NCI-H128 (cell line): ENCODE measurements around the gene RBM44.
A peak's percentile ranks its signal among the peaks of the same experiment; 100 is the strongest.

Source experiments
- DNase-seq: peaks from one replicate; lab custom pipeline; 2025; ENCODE audit not compliant: unreplicated experiment; lab: John Stamatoyannopoulos, UW

Gene RBM44

DNA sequence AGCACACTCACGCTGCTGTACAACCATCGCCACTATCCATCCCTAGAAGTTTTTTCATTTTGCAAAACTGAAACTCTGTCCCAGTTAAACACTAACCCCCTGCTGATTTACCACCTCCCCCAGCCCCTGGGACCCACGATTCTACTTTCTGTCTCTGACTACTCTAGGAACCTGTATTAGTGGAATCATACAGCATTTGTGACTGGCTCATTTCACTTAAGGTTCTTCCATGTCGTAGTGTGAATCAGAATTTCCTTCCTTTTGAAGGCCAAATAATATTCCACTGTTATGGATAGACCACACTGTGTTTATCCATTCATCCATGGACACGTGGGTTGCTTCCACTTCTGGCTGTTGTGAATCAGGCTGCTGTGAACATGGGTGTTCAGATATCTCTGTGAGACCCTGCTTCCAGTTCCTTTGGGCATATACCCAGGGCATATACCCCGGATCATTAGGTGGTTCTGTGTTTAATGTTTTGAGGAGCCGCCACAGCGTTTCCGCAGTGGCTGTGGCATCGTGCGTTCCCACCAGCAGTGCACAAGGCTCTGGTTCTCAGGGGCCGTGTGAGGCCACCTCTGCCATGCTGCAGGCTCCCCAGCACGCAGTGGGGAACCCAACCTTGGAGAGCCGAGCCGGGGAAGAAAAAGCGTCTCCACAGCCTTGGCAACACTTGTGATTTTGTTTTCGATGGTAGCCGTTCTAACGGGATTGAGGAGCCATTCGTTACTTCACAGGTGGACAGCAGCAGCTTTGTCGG is 70.9 kb downstream of the RBM44 start:
- no peak for DNase-seq

DNA sequence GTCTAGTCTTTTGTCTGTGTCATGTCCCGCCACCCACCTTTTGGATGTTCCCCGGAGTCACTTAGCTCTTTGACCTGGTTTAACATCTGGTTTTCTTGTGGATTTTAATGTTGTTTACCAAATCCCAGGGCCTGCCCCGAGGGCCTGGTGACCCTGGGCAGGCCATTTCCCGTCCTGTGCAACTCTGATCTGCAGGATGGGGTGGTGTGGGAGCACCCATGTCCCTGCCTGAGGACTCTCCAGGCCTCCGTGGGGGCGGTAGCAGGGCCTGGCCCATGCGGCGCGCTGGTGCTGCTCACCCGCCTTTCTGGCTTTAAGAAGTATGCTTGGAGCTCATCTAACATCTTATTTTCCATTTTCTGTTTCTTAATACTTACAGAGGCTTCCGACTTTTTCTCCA is 71.5 kb downstream of the RBM44 start:
- DNase-seq, result no peak

GRCh38 chr2:237870754-237871651 is 72.4 kb downstream of the RBM44 start:
- DNase-seq, result no peak

GRCh38 chr2:237872178-237872887 is 73.8 kb downstream of the RBM44 start:
- no peak for DNase-seq

DNA sequence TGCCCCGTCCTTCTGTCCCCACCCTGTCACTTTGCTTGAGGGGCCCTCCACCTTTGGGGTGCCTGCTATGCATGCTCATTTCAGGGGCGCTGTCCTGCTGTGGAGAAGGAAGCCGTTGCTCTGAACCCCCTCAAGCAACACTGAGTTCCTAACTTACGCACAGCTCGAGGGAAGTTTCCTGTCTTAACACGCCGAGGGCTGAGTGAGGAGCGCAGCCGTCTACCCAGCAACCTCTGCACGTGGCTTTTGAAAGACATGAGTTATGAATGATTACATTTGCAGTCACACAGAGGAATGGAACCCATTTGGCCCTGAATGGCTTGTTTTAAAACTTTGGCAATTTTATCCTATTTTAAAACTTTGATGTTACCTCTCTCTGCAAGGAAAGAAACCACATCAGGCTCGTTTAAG is 74.8 kb downstream of the RBM44 start:
- DNase-seq, result no peak

- DNase-seq, result no peak
Observed at GRCh38 chr2:237873897-237874551, 75.4 kb downstream of the RBM44 start.

- no peak for DNase-seq
Observed at GRCh38 chr2:237874585-237875161, 76.1 kb downstream of the RBM44 start.

DNA sequence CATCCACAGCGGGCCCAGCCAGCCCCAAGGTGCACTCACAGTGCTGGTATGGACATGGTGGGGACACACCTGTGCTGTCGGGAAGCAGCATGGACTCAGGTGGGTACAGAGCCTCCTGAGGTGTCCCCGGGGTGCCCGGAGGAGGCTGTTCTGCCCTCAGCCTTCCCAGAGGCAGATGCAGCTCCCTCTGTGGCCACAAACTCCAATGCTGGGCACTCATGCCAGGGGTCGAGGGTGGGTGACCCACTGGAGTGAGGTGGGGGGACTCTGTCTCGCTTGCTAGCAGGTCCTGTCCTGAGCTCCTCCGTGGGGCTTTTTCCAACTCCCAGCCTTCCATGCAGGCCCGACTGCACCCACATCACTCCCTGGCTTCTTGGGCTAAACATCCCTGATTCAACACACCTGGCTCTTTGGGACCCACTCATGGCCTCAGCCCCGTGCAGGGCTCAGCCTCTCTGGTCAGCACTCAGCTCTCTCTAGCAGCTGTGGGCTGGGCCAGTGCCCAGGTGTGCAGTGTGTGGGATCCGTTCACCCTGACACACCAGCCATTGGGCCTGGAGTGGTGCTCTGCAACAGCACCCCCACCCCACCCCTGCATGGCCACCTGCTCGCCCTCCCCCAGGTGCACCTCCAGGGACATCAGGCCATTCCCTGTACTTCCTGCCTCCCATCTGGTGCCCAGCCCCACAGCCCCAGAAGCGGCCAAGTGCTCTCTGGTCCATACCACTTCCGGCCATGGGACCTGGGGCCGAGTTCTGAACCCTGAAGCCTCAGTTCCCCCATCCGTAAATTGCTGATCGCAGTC is 76.9 kb downstream of the RBM44 start:
- no peak for DNase-seq

DNA sequence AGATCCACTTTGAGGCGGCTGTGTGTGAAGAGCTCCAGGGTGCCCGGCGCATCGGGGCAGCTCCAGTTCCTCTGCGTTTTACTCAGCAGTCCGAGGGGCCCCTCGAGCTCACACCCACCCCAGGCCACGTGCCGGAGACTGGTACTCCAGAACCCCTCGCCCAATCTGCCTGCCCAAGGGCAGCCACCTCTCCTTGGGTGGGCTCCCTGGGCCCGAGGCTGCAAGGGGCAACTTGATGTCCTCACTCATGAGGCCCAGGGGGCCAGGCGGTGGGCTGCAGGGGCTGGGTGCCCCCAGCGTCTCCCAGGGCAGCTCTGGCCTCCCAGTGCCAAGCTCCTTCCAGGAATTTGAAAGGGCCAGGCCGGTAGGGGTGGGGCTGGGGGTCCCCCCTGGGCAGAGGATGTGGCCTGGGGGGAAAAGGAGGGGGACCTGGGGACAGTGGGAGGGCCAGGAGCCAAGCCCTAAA is 77.5 kb downstream of the RBM44 start:
- no peak for DNase-seq

- DNase-seq, result no peak
Observed at GRCh38 chr2:237876532-237876931, 78.0 kb downstream of the RBM44 start.

DNA sequence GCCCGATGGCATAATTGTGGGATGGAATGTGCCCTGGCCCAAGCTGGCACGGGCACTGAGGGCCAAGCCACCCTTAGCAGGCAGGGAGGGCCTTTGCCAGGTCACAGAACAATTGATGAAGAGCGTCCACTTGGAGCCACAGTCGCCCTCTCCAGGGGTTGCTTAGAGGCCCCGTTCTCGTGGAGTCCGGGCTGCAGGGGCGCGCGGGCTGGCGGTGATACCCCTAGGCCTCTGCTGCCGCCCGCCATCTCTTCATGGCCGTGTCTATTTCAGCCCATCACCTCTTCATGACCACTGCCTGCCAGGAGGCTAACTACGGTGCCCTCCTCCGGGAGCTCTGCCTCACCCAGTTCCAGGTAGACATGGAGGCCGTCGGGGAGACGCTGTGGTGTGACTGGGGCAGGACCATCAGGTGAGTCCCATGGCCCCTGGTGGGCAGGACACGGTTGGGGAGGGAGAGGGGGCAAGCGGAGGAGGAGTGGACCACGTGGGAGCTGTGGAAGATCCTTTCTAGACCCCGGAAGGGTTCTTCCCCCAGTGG is 78.4 kb downstream of the RBM44 start:
- DNase-seq, result no peak

GRCh38 chr2:237877576-237878307 is 79.2 kb downstream of the RBM44 start:
- DNase-seq, result no peak

- no peak for DNase-seq
Observed at GRCh38 chr2:237878321-237879057, 79.9 kb downstream of the RBM44 start.

DNA sequence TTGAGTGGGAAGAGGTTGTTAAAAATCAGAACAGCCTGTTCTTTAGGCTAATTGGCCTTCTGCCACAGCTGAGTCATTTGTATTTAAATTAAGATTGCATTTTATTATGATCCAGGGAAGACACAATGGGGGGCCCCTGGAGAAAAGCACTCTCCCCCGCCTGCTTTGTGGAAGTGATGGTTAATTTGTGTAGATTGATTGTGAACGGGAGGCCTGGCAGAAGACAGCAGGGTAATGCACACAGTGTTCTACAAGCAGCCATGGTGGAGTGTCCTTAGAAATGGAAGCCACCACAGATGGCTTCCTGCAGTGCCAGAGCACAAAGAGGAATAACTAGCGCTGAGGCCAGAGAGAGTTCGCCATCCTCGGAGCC is 80.5 kb downstream of the RBM44 start:
- peak; percentile 16 for DNase-seq

- DNase-seq, result no peak
Observed at GRCh38 chr2:237879991-237880560, 81.5 kb downstream of the RBM44 start.

DNA sequence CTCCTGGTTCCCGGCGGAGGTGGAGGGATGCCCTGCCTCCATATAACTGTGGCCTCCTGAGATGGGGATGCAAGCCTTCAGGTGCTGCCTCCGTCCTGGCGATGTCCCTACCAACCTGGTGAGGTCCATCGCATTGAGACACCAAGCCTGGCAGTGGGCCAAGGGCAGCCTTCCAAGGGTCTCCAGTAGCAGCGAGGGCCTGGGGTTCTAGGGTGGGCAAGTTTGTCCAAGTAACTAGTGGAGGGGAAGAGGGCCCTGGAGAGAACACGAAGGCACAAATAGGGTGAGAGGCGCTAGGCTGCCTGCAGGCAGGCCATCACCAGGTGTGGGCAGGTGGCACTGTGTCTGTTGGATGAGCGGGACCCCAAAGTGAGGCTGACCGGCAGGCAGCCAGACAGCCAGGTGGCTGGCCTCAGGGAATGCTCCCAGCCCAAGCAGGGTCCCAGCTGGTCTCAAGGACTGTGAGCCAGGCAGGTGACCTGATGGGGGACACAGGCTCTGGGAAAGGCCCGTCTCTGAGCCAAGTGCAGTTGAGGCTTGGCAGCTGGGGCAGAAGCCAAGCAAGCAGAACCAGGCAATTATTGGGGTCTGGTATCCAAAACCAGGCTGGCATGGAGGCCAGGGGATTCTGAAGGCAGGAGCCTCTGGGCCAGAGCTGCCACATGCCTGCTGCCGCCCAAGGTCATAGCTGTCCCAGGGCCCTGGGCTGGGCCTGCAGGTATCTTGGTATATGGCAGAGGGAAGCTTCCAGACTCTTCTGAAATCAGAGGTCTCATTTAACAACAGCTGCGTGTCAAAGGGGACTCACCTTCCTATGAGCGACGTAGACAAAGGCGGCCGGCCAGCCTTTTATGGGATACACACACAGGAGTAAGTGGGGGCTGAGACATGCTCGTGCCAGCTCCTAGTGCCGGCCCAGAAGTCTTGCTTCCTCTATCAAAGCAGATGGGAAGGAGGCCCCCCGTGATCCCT is 84.2 kb downstream of the RBM44 start:
- no peak for DNase-seq
